Measurements from ENCODE around the gene BATF3. TPM values are rescaled to one million over a fixed set of nuclear protein-coding genes. Genes with fewer than 3 reads are reported as not detected.
A peak's percentile ranks its signal among the peaks of the same experiment; 100 is the strongest.

BATF3 gene
- total RNA-seq, 1 donor from 2014 or later, result not detected

DNA sequence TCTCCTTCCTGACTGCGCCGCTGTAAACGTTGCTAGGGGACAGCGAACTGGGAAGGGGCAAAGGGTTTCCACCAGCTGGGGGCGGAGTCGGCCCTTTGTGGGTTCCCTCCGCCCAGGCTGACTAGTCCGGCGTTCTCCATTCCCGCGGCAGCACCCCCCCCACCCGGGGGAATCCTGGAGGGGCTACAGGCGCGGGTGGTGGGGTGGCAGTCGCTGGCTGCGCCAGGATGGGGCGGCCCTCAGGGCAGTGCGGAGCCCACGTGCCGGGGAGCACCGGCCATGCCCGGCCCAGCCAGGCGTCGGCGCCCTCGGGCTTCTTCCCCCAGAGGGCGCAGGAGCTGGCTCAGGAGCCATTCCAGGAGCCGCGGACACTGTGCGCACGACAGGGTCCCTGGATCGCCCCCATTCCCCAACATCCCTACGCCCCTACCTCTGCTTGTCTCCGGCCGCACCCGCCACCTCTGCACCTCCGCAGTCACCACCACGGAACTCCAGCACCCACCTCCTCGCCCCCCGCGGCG is 476 bp downstream of the BATF3 start:
- Histone ChIP-seq H3K79me2 (ENCODE audit: low read depth) (no peaks in the 10 kb centered on the region), H2AFZ (replicated peaks) (no peak overlapping the region), H3K4me1 (peaks cover 5% of the 10 kb centered on the region), H4K20me1 (ENCODE audit: low read depth) (peaks cover 17% of the 10 kb centered on the region), H3K36me3 (no peaks in the 10 kb centered on the region), H3K27ac (no peak overlapping the region), H3K27me3 (peaks cover 87% of the 10 kb centered on the region), H3K9me3 (ENCODE audit: low read depth) (no peaks in the 10 kb centered on the region), H3K4me3 (peak overlapping the region; percentile 45), H3K4me2 (peak overlapping the region; percentile 68), H3F3A (ENCODE audit: low read depth) (peaks cover 32% of the 10 kb centered on the region), H3K9ac (no peak overlapping the region)
- peak; percentile 77 for DNase-seq (ENCODE audit: low spot score)
- Mint-ChIP-seq H3K27me3 (ENCODE audit: insufficient read depth, low read depth) (peaks cover 37% of the 10 kb centered on the region), H3K9me3 (no peaks in the 10 kb centered on the region), H3K36me3 (no peaks in the 10 kb centered on the region), H3K27ac (no peak overlapping the region), H3K4me3 (peak overlapping the region; percentile 84), H3K4me1 (peaks cover 18% of the 10 kb centered on the region)
- TF ChIP-seq EZH2phosphoT487 (IDR thresholded peaks at IDR 0.05), result no peak
- peak; percentile 18 for TF ChIP-seq EZH2 (IDR thresholded peaks at IDR 0.05)
- peak; percentile 62 for TF ChIP-seq CTCF (IDR thresholded peaks at IDR 0.05)

- H3K27ac ChIP-seq, result no peak overlapping the region
- H3K9me3 ChIP-seq (ENCODE audit: low read depth), result no peaks in the 10 kb centered on the region
- peaks cover 5% of the 10 kb centered on the region for H3K4me1 ChIP-seq
- peak overlapping the region; percentile 68 for H3K4me2 ChIP-seq
- H3K4me3 Mint-ChIP-seq, result peak overlapping the region; percentile 84
- no peaks in the 10 kb centered on the region for H3K36me3 Mint-ChIP-seq
- no peak overlapping the region for H3K27ac Mint-ChIP-seq
- H2AFZ ChIP-seq (replicated peaks), result no peak overlapping the region
- DNase-seq (ENCODE audit: low spot score), result no peak
- H3F3A ChIP-seq (ENCODE audit: low read depth), result peaks cover 27% of the 10 kb centered on the region
- H3K4me3 ChIP-seq, result peak overlapping the region; percentile 45
- H3K27me3 ChIP-seq, result peaks cover 81% of the 10 kb centered on the region
- no peaks in the 10 kb centered on the region for H3K9me3 Mint-ChIP-seq
- H3K4me1 Mint-ChIP-seq, result peaks cover 18% of the 10 kb centered on the region
- H3K79me2 ChIP-seq (ENCODE audit: low read depth), result no peaks in the 10 kb centered on the region
- H3K36me3 ChIP-seq, result no peaks in the 10 kb centered on the region
- peaks cover 17% of the 10 kb centered on the region for H4K20me1 ChIP-seq (ENCODE audit: low read depth)
- H3K27me3 Mint-ChIP-seq (ENCODE audit: insufficient read depth, low read depth), result peaks cover 36% of the 10 kb centered on the region
- TF ChIP-seq EZH2phosphoT487 (IDR thresholded peaks at IDR 0.05) (no peak), CTCF (IDR thresholded peaks at IDR 0.05) (no peak)
- H3K9ac ChIP-seq, result no peak overlapping the region
Measured at GRCh38 chr1:212698467-212699103, 1.1 kb downstream of the BATF3 start.

GRCh38 chr1:212696721-212697331 is 2.8 kb downstream of the BATF3 start:
- H3K27ac ChIP-seq, result no peak overlapping the region
- peaks cover 17% of the 10 kb centered on the region for H4K20me1 ChIP-seq (ENCODE audit: low read depth)
- no peaks in the 10 kb centered on the region for H3K79me2 ChIP-seq (ENCODE audit: low read depth)
- H3K36me3 ChIP-seq, result no peaks in the 10 kb centered on the region
- Mint-ChIP-seq H3K4me3 (no peak overlapping the region), H3K4me1 (peaks cover 18% of the 10 kb centered on the region), H3K27ac (no peak overlapping the region), H3K36me3 (no peaks in the 10 kb centered on the region), H3K9me3 (no peaks in the 10 kb centered on the region), H3K27me3 (ENCODE audit: insufficient read depth, low read depth) (peaks cover 33% of the 10 kb centered on the region)
- H3K9me3 ChIP-seq (ENCODE audit: low read depth), result no peaks in the 10 kb centered on the region
- H3F3A ChIP-seq (ENCODE audit: low read depth), result peaks cover 21% of the 10 kb centered on the region
- no peak overlapping the region for H3K4me3 ChIP-seq
- no peak overlapping the region for H3K9ac ChIP-seq
- TF ChIP-seq EZH2 (IDR thresholded peaks at IDR 0.05), result no peak
- no peak for TF ChIP-seq EZH2phosphoT487 (IDR thresholded peaks at IDR 0.05)
- no peak for TF ChIP-seq CTCF (IDR thresholded peaks at IDR 0.05)
- peaks cover 64% of the 10 kb centered on the region for H3K27me3 ChIP-seq
- H3K4me1 ChIP-seq, result peaks cover 5% of the 10 kb centered on the region
- no peak overlapping the region for H2AFZ ChIP-seq (replicated peaks)
- H3K4me2 ChIP-seq, result no peak overlapping the region
- no peak for DNase-seq (ENCODE audit: low spot score)

Data from neural progenitor cell (in vitro differentiated cells).